ENCODE data around the gene MAP3K21. TPM values are rescaled to one million over a fixed set of nuclear protein-coding genes. Genes with fewer than 3 reads are reported as not detected.

The MAP3K21 gene
- polyA plus RNA-seq, 10 donors = 0.24 to 0.52 (median 0.30) TPM

DNA sequence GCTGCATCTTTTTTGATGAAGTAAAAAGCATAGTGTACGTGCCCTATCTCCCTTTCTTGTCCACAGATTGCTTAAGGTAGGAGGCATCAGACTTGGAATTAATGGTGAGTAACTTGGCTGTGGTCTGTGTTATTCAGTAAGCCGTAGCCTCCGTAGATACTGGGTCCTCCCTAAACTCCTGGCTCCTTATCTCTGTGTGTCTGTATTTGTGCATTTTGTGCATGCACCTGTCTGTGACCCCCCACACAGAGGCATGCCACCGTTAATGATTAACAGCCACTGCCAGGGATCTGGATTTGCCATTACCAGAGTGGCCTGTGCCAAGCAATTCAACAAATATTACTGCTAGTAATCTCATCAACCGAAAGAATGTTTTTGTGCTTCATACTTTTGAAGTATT lies 31.9 kb downstream of the MAP3K21 start:
- no peak for DNase-seq

DNA sequence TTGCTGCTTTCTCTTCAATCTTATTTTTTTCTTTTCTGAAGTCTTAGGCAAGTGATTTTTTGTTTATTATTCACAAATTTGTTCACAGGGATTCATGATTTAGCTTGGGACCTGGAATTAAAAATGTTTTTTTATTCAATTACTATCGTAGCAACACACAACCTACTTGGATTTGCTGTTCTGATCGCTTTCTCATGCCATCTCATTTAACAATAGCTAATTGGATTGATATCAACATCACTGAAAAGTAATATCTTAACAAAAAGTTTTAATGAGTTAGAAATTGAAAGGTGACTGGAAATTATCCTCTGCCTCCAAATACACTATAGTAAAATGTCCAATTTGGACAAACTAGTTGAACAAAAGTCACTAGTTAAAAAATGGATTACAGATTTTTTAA lies 32.4 kb downstream of the MAP3K21 start:
- no peak for DNase-seq

DNA sequence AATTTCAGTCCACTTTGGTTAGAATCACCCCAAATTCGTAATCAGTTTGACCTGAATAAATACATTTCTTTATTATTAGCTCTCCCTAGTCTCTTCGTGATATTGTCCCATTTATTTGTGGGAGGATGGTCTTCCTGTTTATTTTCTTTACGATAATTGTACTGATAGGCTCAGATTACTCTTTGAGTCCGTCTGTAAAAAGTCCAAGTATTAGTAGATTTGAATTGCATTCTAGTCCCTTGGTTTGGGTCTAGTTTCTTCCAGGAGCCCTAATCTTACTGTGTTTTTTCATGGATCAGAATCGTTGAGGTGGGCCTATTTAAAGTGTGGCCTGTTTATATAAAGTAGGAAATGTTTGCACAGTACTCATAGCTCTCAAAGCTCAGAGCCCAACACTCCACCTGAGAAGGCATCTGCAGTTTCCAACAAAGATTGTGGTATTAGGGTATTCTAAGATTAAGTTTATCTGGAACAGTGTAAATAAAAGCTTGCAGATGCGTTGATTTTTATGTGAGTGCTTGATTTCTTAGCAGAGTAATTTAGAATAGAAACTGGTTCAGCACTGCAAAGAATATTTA lies 33.1 kb downstream of the MAP3K21 start:
- DNase-seq = no peak

DNA sequence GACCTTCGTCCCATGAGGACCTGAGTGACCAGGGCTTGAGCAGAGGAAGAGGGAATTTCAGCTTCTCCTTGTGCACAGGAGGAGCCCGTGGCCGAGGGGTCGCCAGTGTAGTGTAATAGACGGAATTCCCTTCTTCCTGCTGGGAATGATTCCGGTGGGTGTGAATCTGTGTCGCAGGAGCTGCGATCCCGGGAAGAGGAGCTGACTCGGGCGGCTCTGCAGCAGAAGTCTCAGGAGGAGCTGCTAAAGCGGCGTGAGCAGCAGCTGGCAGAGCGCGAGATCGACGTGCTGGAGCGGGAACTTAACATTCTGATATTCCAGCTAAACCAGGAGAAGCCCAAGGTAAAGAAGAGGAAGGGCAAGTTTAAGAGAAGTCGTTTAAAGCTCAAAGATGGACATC lies 34.4 kb downstream of the MAP3K21 start:
- DNase-seq = peak in 1 of 3 donors; percentile 19

DNA sequence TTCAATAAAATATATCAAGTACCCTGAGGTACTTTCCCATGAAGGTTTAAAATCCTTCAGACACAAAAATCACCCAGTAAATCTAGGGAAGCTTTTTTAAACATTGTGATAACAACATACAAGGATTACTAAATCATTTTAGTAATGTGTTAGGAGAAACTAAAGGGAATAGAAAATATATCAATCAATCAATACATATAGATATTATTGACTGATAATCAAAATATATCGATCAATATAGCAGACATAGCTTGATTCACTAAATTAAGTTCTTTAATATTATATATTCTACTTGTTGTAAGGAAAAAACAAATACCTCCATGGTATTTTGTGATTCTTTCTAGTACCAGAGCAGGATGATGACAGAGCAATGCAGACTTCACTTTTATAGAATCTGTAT lies 35.2 kb downstream of the MAP3K21 start:
- no peak for DNase-seq

DNA sequence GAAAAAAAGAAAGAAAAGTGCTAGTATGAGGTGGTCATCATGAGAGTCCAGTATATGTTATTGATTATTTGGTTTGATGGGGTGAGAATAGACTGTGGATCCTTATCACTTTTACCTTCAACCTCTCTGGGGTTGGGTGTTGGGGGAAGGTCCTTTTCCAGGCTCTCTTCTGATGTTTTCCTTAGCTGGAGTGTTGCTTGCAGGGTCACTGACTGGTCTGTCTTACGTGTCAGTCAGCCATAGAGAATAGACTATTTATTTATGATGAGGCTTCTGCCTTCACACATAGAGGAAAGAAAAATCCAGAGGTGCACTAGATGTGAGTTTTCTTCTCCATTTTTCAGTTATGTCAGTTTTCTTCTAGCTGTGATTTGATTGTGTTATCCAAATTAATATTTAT lies 36.5 kb downstream of the MAP3K21 start:
- no peak for DNase-seq

DNA sequence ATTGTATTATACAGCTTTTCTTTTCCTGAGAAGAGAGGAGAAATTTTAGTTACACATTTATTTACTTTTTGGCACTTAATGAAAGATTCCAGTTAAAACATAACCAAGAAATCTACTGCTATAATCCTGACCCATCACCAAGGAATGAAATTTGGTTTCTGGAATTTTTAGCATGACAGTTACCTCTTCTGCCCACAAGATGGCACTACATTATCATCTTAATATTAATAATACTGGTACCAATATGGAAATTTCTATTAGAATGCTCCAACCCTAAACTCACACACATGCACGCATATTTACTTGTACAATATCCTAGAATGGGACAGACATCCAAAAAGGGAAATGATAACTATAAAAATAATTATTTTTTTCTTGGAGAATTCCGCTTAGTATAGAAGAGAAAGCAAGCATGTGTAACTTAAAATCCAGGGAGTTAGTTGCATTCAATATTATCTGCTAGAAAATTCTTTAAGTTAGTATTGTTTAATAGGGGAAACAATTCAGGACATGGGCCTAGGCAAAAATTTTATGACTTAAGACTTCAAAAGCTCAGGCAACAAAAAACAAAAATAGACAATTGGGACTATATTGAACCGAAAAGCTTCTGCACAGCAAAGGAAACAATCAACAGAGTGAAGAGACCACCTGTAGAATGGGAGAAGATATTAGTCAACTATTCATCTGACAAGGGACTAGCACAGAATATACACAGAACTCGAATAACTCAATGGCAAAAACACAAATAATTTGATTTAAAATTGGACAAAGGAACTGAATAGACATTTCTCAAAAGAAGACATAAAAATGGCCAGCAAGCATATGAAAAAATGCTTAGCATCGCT lies 37.4 kb downstream of the MAP3K21 start:
- DNase-seq = peak; percentile 3 to 19 (median 7)

DNA sequence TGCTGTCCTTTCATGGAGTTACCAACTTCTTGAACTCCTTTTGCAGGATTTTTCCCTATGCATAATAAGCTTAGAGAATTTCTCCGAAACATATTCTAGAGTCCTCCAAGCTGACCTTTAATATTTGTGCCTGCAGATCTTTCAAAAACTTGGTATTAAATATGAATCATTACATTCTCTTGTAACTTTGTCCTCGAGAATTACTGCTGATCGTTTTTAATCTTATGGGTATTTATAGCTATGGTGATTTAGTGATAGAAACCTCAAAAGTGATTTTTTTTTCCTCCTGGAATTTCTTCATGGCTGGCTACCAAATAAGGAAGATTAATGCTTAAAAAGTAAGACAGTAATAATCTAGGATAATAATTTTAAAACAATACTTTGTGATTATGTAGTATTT lies 39.1 kb downstream of the MAP3K21 start:
- DNase-seq = no peak

DNA sequence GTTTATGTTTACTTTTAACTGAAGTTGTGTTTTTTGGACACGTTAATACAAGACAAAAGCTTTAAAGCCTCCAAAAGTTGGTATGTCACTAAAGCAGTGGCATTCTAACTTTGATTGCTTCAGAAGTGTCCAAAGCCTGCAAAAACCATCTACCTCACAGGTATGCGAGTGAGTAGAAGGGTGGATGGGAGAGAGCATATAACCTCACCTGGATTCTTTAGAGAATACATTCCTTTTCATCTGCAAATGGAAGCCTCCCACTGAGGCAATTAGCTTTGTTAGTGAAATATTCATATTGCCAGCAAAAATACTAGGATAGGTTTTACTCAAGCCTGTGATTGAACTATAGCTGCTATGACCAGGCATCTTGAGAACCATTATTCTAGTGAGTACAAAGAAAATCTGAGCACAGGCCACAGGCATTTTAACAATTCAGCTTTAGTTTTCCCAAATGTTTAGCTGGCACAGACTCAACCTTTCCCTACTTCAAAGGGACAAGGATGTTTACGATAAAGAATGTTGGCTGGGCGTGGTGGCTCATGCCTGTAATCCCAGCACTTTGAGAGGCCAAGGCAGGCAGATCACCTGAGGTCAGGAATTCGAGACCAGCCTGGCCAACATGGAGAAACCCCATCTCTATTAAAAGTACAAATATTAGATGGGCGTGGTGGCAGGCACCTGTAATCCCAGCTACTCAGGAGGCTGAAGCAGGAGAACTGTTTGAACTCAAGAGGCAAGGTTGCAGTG lies 39.7 kb downstream of the MAP3K21 start:
- DNase-seq = no peak

DNA sequence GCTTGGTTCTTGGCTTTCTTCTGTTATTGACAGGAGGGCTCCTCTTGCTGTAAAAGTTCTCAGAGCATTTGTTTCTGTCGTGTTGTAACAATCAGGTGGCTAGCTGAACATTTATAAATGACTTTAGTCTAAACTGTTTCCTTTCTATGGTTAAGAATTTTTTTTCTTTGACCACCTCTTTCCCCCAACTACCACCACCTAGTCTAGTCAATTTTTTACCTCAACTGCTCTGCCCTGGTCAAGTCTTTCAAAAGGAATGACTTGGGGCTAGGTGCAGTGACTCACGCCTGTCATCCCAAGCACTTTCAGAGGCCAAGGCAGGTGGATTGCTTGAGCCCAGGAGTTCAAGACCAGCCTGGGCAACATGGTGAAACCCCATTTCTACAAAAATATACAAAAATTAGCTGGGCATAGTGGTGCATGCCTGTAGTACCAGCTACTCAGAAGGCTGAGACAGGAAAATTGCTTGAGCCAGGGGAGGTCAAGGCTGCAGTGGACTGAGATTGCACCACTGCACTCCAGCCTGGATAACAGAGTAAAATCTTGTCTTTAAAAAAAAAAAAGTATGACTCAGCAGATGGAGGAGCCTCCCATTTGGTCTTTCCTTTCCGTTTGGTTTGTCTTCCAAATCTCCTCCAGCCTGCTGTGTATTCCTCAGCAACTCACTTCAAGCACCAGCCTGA lies 40.7 kb downstream of the MAP3K21 start:
- no peak for DNase-seq

DNA sequence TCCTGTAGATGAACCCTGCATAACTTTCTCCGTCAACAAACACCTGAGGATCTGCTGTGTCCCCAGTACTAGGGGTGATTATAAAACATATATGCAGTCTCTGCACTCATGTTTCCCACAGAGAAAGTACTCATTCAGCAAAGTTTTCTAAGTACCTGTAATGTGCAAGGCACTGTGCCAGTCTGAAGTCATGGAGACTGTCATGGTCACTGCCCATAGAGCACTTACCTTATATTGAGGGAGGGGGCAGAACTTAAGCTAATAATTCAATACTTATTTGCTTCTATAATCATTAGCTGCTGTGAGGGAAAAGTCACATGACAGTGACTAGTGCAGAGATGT lies 41.2 kb downstream of the MAP3K21 start:
- no peak for DNase-seq

DNA sequence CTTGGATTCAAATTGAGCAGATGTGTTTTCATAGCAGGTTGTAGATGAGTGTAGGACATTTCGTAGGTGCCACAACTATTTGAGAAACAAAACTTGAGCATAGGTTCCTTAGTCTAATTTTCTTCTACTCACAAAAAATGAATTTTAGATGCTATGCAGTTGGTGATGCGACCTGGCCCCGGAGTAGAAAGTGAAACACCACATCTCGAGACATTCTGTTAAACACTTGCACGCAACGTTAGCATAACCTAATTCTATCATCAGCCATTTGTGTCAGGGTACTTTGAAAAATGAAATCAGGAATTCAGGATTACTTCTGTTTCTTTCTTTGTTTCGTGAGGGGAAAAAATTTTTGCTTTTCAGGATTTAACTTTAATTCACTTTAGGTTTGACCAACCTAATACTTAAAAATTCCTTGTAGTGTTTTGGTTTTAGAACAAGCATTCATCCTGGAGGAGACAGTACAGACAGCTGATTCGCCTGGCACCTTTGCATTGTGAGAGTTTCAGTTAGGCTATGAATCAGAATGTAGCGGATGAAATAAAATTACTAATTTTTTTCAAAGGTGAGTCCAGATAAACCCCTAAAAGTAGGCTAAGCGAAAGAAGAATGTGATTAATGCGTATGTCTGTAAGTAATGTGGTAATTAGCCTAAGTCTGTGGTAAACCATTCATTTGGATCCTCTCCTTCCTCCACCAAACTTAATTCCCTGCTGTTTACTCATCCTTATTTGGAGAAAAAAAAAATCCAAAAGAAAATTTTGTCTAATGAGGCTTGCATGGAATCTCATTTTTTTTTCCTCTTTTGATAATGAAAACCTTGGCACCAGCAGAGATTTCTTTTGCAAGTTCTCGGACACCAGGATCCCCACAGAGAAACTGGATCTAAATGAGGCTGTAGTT lies 44.9 kb downstream of the MAP3K21 start:
- no peak for DNase-seq

DNA sequence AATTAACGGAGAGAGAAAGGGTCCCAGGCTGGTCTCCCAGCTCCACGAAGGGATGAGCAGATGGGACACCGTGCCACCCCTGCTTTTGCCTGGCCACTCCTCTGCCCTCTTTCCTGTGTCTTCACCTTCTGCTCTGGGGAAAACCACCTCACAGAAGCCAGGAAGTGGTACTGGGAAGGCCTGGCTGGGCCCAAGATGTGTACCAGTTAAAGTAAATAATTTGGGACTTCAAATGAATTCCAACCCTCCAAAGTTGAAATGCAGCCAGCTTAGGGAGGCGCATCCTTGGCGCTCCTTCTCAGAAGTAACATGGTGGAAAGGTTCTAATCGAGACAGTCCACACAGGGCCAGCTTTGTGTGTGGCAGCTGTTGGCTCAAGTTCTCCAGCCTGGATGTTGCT lies 45.7 kb downstream of the MAP3K21 start:
- no peak for DNase-seq

DNA sequence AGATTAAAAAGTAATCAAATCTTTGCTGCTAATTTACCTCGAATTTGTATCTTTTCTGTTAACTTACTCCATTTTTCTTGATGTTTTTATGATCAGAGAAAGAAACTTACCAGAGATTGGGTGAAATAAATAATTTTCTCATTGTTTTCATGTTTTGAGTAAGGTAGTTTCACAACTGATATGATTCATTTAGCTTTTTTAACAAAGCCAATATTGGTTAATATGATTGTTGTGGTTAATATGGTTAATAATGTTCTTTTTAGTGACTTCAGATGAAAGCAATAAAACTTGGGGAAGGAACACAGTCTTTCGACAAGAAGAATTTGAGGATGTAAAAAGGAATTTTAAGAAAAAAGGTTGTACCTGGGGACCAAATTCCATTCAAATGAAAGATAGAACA lies 48.1 kb downstream of the MAP3K21 start:
- DNase-seq = no peak

DNA sequence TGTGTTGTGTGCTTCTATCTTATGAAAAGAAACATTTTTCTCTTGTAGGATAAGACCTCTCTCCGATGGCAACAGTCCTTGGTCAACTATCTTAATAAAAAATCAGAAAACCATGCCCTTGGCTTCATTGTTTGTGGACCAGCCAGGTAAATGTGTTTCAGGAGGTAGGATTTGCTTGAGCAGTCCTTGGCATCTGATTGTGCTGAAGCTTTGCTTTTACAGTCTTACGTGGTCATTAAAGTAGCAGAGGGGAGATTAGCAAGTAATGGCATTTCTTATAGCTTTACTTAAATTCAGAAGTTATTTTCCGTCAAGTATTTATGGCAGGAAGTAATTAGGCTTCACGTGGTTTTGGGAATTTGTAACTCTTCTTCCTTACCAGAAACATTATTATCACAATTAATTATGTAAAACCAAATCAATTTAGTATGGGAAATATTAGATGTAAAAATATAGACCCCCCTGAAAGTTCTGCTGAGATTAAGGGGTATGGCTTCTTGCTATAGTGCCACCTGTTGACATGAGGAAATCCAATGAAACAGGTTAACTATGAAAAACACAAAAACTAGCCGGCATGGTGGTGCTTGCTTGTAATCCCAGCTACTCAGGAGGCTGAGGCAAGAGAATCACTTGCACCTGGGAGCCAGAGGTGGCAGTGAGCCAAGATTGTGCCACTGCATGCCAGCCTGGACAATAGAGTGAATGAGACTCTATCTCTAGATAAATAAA lies 49.0 kb downstream of the MAP3K21 start:
- DNase-seq = no peak

DNA sequence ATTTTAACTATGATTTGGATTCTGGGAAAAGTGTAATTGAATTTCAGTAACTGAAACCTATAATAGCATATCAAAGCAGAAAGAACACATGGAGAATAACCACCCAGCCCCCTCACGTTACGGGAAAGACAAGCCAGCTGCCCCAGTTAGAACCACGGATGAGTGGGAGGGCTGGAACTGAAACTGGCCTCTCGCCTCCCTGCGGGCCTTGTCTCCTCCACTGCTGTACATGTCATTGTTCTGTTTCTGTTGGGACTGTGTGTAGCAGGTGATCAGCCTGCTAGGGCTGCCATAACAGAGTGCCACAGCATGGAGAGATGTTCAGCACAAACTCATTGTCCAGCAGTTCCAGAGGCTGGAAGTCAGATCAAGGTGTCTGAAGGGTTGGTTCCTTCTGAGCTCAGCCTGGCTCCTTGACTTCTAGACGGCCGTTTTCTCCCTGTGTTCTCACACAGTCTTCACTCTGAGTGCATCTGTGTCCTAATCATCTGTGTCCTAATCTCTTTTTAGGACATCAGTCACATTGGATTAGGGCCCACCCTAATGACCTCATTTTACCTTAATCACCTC lies 52.4 kb downstream of the MAP3K21 start:
- no peak for DNase-seq

DNA sequence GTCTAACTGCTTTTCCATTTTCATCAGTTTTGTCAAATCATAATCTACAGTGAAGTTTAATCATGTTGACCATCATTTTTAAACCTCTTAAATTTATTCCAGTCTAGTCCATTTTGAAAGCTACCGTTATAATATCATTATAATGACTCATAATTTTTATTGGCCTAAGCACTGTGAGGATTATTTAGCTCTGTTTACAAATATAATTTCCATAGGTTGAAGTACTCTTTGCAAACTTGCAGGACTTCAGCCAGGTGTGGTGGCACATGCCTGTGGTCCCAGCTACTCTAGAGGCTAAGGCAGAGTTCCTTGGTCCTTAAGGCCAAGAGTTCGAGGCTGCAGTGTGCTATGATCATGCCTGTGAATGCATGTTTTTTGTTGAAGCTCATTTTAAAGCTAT lies 54.3 kb downstream of the MAP3K21 start:
- DNase-seq = no peak

DNA sequence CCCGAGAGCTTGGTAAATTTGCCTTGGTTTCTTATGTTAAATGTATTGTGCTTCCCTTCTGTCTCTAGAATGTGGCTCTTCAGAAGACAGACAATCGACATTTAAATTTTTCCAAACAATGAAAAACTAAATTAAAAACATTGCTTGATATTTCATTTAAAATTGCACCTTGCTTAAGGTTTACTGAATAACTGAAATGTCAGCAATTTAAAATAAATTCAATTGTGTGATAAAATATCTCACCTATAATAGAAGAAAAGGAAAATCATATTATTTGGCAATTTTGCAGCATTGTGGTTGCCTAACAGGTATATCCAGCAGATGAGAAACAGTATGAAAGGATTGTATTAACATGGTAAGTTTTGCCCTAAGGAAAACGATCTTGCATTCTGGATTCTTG lies 56.5 kb downstream of the MAP3K21 start:
- no peak for DNase-seq

DNA sequence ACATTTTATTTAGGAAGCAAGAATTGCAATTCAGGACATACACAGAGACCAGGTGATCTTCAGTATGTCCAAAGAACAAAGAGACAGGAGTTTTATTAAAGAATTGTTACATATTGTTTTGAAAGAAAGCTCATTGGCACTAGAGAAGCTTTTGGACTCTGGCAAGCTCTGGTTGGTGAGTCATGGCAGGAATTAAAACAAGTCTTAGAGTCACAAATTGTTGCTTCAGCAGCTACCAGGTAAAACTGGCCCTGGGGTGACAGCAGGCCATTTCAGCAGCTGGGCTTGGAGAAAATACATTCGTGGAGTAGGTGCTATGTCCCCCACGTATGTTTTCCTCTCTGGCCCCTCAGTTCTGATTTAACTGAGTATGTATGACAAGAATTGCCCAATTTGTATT lies 58.8 kb downstream of the MAP3K21 start:
- DNase-seq = no peak

DNA sequence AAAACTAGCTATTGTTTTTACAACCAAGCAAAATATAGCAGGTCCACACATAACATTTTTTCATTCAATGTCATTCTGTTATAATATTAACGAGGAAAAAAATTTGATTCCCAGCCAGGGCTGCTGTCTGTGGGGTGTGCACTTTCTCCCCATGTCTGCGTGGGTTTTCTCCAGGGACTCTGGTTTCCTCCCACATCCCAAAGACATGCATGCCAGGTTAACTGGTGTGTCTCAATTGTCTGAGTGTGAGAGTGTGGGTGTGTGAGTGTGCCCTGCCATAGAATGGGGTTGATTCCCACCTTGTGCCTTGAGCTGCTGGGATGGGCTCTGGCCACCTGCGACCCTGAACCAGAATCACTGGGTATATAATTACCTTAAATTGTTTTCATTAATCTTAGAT lies 60.1 kb downstream of the MAP3K21 start:
- DNase-seq = no peak
